Measurements from ENCODE around the gene FAM120AOS.

- TF ChIP-seq CTCF (IDR thresholded peaks at IDR 0.05; ENCODE audit: poor library complexity, severe bottlenecking) (no peak), POLR2AphosphoS5 (IDR thresholded peaks at IDR 0.05) (no peak), EZH2 (IDR thresholded peaks at IDR 0.05; ENCODE audit: borderline replicate concordance, insufficient read depth, low read length, poor library complexity, severe bottlenecking) (no peak), TAF1 (IDR thresholded peaks at IDR 0.05; ENCODE audit: low read depth) (no peak), EP300 (conservative IDR thresholded peaks at IDR 0.05; ENCODE audit: poor library complexity, severe bottlenecking) (no peak)
Measured at GRCh38 chr9:93406371-93406770, 47.0 kb downstream of the FAM120AOS start.
